Tibial nerve (tissue), 4 donors: ENCODE data around the gene KSR2.

Source experiments
- EP300 ChIP-seq, 2 donors: sonication (generic); formaldehyde crosslinking; IDR thresholded peaks; one replicate each; pipeline ENCODE4 v1.6.1; 2017; ENCODE audit warnings: antibody characterized with exemption in 2 of 2, mild to moderate bottlenecking in 1 of 2
- TF ChIP-seq, protein P1 (sequence below), 5 experiments: fragments of 200-600 bp in 3 of 5; fragments of 450-650 bp in 2 of 5; sonication (generic) in 3 of 5; IDR thresholded peaks; one replicate each; pipeline ENCODE4 v1.5.1; 2016 to 2019; ENCODE audit warnings: antibody characterized with exemption in 5 of 5, mild to moderate bottlenecking in 3 of 5, moderate library complexity in 2 of 5

DNA sequence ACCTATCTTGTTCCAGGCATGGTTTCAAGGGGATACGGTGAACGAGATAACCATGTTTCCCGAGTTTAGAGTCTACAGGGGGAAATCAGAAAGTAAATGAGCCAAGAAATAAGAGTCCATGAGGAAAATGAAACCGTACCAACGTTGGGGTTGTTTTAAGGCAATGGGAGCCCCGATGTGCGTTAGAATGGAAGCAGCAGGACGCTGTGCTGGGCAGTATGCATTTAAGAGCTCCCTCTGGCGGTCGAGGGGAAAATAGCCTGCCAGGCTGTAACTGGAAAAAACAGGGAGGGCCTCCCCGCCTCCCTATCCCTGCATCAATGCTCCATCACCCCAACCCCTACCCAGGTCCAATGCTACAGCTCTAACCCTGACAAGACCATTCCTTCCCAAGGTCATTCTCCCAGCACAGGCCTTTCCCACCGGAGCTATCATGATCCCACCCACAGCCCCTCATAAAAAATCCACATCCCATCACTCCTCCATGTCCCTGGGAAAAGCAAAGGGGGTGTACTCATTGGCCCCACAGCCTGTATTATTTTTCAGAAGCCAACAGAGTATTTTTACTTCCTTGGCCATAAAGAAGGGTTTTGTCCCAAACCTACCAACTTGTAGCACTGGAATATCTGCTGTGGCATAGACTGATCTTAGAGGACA is 381.0 kb downstream of the KSR2 start:
- TF ChIP-seq, protein P1, sequence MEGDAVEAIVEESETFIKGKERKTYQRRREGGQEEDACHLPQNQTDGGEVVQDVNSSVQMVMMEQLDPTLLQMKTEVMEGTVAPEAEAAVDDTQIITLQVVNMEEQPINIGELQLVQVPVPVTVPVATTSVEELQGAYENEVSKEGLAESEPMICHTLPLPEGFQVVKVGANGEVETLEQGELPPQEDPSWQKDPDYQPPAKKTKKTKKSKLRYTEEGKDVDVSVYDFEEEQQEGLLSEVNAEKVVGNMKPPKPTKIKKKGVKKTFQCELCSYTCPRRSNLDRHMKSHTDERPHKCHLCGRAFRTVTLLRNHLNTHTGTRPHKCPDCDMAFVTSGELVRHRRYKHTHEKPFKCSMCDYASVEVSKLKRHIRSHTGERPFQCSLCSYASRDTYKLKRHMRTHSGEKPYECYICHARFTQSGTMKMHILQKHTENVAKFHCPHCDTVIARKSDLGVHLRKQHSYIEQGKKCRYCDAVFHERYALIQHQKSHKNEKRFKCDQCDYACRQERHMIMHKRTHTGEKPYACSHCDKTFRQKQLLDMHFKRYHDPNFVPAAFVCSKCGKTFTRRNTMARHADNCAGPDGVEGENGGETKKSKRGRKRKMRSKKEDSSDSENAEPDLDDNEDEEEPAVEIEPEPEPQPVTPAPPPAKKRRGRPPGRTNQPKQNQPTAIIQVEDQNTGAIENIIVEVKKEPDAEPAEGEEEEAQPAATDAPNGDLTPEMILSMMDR (IDR thresholded peaks at IDR 0.05), result peak; percentile 58 to 77 (median 70)
- no peak for TF ChIP-seq EP300 (IDR thresholded peaks at IDR 0.05)
